HL-60 (cell line): ENCODE results near the gene TAF3.
"Not testable (repeated sequence)": the region's sequence is repeated elsewhere in the genome, so short reads cannot be mapped to it uniquely, and the experiment has no call there.

Experiments
- DNase-seq, 2 experiments: peaks; one replicate each; pipeline ENCODE4 v3.0.0-alpha.2; 2010 to 2020; ENCODE audit warnings: low read depth in 1 of 2, low spot score in 1 of 2
- H3K27ac ChIP-seq: fragments of 250-450 bp; sonication (Bioruptor Pico); replicated peaks from 2 replicates; pipeline ENCODE4 v1.5.1; 2020; ENCODE audit warnings: mild to moderate bottlenecking, moderate library complexity
- H3K27me3 ChIP-seq: fragments of 250-450 bp; sonication (Bioruptor Pico); 2 replicates; pipeline ENCODE4 v1.5.1; 2021; ENCODE audit warnings: mild to moderate bottlenecking, moderate library complexity; ENCODE audit not compliant: insufficient read depth, poor library complexity, severe bottlenecking
- H3K4me3 ChIP-seq: replicated peaks from 2 replicates; pipeline ENCODE4 v1.5.1; 2011; ENCODE audit warnings: mild to moderate bottlenecking, control low read depth, low read length; ENCODE audit not compliant: insufficient read depth
- GABPA ChIP-seq: IDR thresholded peaks from 2 replicates; pipeline ENCODE4 v1.6.1; 2012; ENCODE audit warnings: low read depth
- POLR2AphosphoS5 ChIP-seq: IDR thresholded peaks from 2 replicates; pipeline ENCODE4 v1.6.1; 2012; ENCODE audit warnings: low read depth
- SPI1 ChIP-seq: IDR thresholded peaks from 2 replicates; pipeline ENCODE4 v1.6.1; 2012; ENCODE audit warnings: low read depth, mild to moderate bottlenecking, borderline replicate concordance
- TF ChIP-seq, protein P1 (sequence below): IDR thresholded peaks from 2 replicates; pipeline ENCODE4 v1.6.1; 2012; ENCODE audit warnings: low read depth; ENCODE audit not compliant: insufficient replicate concordance
- TF ChIP-seq, protein P2 (sequence below): IDR thresholded peaks from one replicate; pipeline ENCODE4 v1.5.1; 2011; ENCODE audit warnings: low read length, control low read depth, inconsistent platforms; ENCODE audit not compliant: insufficient read depth

TAF3 gene

DNA sequence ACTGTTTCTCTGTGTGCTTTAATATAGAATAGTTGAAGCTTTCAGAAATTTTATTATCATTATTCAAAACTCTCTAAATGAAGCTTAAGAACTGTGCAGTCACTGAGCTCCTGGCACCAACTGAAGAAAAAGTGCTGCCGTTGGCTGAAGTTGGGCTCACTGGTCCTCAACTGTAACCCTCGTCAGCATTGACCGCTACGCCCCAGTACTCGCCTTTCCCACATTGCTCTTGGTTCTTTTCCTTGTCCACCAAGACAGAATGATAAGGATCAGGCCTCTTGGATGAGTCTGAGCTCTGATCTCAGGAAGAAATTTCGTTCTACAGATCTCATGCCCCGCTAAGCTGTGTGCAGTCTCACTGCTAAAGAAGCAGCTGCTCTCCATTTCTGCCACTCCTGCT is 7.9 kb upstream of the TAF3 start:
- Histone ChIP-seq H3K4me3 (no peak overlapping the region), H3K27ac (no peak overlapping the region), H3K27me3 (no peaks in the 10 kb centered on the region)
- no peak for DNase-seq
- TF ChIP-seq GABPA (no peak), POLR2AphosphoS5 (no peak), SPI1 (no peak)
- TF ChIP-seq, protein P1, sequence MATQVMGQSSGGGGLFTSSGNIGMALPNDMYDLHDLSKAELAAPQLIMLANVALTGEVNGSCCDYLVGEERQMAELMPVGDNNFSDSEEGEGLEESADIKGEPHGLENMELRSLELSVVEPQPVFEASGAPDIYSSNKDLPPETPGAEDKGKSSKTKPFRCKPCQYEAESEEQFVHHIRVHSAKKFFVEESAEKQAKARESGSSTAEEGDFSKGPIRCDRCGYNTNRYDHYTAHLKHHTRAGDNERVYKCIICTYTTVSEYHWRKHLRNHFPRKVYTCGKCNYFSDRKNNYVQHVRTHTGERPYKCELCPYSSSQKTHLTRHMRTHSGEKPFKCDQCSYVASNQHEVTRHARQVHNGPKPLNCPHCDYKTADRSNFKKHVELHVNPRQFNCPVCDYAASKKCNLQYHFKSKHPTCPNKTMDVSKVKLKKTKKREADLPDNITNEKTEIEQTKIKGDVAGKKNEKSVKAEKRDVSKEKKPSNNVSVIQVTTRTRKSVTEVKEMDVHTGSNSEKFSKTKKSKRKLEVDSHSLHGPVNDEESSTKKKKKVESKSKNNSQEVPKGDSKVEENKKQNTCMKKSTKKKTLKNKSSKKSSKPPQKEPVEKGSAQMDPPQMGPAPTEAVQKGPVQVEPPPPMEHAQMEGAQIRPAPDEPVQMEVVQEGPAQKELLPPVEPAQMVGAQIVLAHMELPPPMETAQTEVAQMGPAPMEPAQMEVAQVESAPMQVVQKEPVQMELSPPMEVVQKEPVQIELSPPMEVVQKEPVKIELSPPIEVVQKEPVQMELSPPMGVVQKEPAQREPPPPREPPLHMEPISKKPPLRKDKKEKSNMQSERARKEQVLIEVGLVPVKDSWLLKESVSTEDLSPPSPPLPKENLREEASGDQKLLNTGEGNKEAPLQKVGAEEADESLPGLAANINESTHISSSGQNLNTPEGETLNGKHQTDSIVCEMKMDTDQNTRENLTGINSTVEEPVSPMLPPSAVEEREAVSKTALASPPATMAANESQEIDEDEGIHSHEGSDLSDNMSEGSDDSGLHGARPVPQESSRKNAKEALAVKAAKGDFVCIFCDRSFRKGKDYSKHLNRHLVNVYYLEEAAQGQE = no peak
- TF ChIP-seq, protein P2, sequence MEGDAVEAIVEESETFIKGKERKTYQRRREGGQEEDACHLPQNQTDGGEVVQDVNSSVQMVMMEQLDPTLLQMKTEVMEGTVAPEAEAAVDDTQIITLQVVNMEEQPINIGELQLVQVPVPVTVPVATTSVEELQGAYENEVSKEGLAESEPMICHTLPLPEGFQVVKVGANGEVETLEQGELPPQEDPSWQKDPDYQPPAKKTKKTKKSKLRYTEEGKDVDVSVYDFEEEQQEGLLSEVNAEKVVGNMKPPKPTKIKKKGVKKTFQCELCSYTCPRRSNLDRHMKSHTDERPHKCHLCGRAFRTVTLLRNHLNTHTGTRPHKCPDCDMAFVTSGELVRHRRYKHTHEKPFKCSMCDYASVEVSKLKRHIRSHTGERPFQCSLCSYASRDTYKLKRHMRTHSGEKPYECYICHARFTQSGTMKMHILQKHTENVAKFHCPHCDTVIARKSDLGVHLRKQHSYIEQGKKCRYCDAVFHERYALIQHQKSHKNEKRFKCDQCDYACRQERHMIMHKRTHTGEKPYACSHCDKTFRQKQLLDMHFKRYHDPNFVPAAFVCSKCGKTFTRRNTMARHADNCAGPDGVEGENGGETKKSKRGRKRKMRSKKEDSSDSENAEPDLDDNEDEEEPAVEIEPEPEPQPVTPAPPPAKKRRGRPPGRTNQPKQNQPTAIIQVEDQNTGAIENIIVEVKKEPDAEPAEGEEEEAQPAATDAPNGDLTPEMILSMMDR = no peak

DNA sequence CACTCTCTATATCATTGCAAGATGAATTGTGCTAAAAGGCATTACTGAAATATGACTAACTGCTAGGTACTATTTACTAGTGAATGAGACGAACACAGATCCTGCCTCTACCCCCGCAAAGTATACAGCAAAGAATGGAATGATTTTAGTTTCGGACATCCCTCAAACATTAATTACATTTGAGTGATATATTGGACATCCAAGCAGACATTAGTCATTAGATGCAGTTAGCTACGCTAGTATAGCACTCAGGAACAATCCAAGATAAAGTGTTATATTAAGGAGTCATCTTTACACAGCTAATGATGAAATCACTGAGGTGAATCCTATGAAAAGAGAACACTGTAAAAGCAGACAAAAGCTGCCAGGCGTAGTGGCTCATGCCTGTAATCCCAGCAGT is 7.3 kb upstream of the TAF3 start:
- no peak for DNase-seq
- no peak overlapping the region for H3K4me3 ChIP-seq
- no peaks in the 10 kb centered on the region for H3K27me3 ChIP-seq
- TF ChIP-seq, protein P2 = no peak
- no peak for TF ChIP-seq POLR2AphosphoS5
- TF ChIP-seq, protein P1 = no peak
- no peak for TF ChIP-seq SPI1
- H3K27ac ChIP-seq = no peak overlapping the region

DNA sequence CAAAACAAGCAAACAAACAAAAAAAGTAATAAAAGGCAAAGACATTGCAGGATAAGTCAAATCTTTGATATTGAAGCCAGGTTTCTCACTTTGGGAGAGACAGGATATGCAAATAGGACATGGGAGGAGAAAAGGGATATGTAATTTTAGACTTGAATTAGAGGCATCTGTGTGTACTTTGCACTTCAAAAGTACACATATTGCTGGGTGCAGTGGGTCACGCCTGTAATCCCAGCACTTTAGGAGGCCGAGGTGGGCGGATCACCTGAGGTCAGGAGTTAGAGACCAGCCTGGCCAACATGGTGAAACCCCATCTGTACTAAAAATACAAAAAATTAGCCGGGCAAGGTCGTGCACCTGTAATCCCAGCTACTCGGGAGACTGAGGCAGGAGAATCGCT is 6.6 kb upstream of the TAF3 start:
- not testable (repeated sequence) for H3K27me3 ChIP-seq, H3K27ac ChIP-seq, DNase-seq, H3K4me3 ChIP-seq

DNA sequence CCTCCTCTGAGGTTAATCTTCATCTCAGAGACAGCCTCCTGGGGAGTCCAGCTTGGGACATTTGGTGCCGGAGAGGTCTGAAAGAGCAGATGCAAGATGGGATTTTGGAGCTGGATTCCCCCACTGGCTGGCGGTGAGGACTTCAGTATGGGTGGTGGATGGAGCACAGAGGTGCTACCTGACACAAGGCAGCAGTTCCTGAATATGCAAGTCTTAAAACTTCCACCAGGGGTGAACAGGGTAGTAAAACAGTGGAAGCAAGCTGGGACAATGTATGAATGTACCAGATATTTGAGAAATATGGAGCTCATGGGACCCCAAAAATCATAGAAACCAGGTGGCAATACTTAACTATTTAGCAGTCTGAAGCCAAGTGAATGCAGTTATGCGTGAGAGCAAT is 4.8 kb upstream of the TAF3 start:
- Histone ChIP-seq H3K27me3 (no peaks in the 10 kb centered on the region), H3K27ac (no peak overlapping the region), H3K4me3 (no peak overlapping the region)
- TF ChIP-seq, protein P1 = no peak
- TF ChIP-seq SPI1 (no peak), POLR2AphosphoS5 (no peak), GABPA (no peak)
- TF ChIP-seq, protein P2 = no peak
- DNase-seq = no peak
